GM08714 (cell line): Measurements from ENCODE around the gene IDUA.

Source experiments
- H3K4me3 ChIP-seq: fragments of 200-500 bp; sonication (Bioruptor generic); 2 replicates; pipeline ENCODE4 v1.5.1; 2014; ENCODE audit warnings: mild to moderate bottlenecking, low read length, inconsistent platforms
- ZNF274 ChIP-seq: IDR thresholded peaks from 2 replicates; pipeline ENCODE4 v1.6.1; 2012; ENCODE audit warnings: mild to moderate bottlenecking, low read depth, low read length

The IDUA gene

GRCh38 chr4:1003271-1004070 is 16.6 kb downstream of the IDUA start:
- no peak overlapping the region for H3K4me3 ChIP-seq
- TF ChIP-seq ZNF274: no peak

GRCh38 chr4:1004071-1004418 is 17.2 kb downstream of the IDUA start:
- no peak for TF ChIP-seq ZNF274

GRCh38 chr4:1004557-1005485 is 18.0 kb downstream of the IDUA start:
- no peak overlapping the region for H3K4me3 ChIP-seq
- TF ChIP-seq ZNF274: no peak

More at GRCh38 chr4:1004071-1004418, 17.2 kb downstream of the IDUA start:
- H3K4me3 ChIP-seq: no peak overlapping the region

GRCh38 chr4:1006856-1007255 is 20.0 kb downstream of the IDUA start:
- no peak overlapping the region for H3K4me3 ChIP-seq
- no peak for TF ChIP-seq ZNF274

GRCh38 chr4:1008840-1009541 is 22.1 kb downstream of the IDUA start:
- TF ChIP-seq ZNF274: no peak
- peak overlapping the region; percentile 32; the same call in 1 of the 2 replicates for H3K4me3 ChIP-seq

- TF ChIP-seq ZNF274: no peak
- H3K4me3 ChIP-seq: peak overlapping the region; percentile 52; the same call in 1 of the 2 replicates
Observed at GRCh38 chr4:1009542-1010394, 22.9 kb downstream of the IDUA start.

- no peak for TF ChIP-seq ZNF274
- no peak overlapping the region; the same call in 1 of the 2 replicates for H3K4me3 ChIP-seq
Observed at GRCh38 chr4:1010395-1011021, 23.7 kb downstream of the IDUA start.

- H3K4me3 ChIP-seq: no peak within 1 kb of the TSS
- no peak for TF ChIP-seq ZNF274
Observed at GRCh38 chr4:1011022-1011665, 24.3 kb downstream of the IDUA start, which contains the start of gene FGFRL1. FGFRL1 (plus strand) TSS chr4:1011626; CDS start chr4:1012486, 860 bp downstream.

GRCh38 chr4:1011666-1012033 is 24.8 kb downstream of the IDUA start:
- H3K4me3 ChIP-seq: no peak overlapping the region
- TF ChIP-seq ZNF274: no peak

GRCh38 chr4:1012034-1012739 is 25.3 kb downstream of the IDUA start:
- TF ChIP-seq ZNF274: no peak
- no peak overlapping the region for H3K4me3 ChIP-seq

GRCh38 chr4:1013225-1014073 is 26.6 kb downstream of the IDUA start:
- H3K4me3 ChIP-seq: no peak overlapping the region
- no peak for TF ChIP-seq ZNF274
